CD4-positive, alpha-beta T cell treated with Interleukin-21 for 1 hour (primary cell): ENCODE data around the gene UBE2M.
"Not testable (repeated sequence)": the region's sequence is repeated elsewhere in the genome, so short reads cannot be mapped to it uniquely, and the experiment has no call there.

Experiments
- DNase-seq: peaks from one replicate; pipeline ENCODE4 v3.0.0-alpha.2; 2020

UBE2M gene

DNA sequence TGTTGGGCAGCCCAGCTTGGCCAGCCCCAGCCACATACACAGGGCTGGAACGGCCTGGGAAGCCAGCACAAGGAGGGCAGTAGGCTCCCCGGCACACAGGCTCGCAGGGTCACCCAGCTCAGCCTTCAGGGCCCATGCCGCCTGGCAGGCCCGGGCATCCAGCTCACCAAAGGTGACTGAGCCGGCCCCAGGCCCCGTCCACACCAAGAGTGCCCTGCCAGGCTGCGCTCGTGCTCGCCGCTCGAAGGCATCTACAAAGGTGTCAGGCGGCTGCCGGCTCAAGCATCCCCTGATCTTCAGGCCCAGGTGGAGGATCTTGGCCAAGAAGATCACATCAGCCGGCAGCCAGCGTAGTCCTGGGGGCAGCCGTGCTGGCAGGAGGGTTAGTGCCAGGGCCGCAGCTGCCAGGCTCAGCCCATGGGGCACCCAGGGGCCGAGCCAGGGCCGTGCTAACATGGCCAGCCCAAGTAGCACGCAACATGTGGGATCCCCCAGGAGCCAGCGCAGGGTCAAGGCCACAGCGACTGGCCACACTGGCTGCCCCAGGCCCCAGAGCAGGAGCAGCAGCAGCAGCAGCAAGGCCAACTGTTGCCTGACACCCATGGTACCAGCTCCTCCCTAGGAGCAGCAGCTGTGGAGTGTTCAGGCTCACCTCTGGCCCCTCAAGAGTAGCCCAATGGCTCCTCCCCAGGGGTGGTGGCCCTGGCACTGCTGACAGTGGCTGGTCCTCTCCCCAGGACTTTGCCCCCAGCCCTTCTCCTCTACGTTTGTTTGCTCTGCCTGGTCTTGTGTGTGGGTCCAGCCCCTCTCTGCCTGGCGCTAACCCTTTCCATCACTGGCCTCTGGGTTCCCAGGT lies 46.8 kb downstream of the UBE2M start, which contains the start of gene SLC27A5:
SLC27A5 (minus strand) TSS at position 640 of the 856 bp plus-strand sequence; CDS start at position 603, 37 bp downstream.
- no peak for DNase-seq

DNA sequence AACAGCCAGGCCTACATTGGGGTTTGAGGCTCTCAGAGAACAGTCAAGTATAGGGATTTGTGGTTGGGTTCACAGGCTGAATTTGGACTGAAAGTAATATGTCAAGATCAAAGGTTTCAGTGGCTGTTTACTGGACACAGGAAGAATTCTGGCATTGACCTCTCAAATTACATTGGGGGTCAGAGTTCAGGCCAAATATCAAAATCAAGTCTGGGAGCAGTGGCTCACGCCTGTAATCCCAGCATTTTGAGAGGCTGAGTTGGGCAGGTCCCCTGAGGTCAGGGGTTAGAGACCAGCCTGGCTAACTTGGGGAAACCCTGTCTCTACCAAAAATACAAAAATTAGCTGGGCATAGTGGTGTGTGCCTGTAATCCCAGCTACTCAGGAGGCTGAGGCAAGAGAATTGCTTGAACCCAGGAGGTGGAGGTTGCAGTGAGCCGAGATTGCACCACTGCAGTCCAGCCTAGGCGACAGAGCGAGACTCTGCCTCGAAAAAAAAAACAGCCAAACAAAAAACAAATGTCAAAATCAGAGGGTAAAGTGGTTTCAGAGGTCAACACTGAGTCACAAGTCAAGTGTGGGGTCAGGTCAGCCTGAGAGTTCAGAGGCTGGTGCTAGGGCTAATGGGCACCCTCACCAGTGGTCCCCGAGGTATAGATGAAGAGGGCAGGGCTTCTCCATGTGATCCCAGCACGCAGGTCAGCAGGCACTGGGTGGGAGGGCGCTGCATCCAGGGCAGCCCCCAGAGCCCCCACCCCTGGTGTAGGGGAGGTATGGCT lies 48.1 kb downstream of the UBE2M start:
- DNase-seq = no peak

DNA sequence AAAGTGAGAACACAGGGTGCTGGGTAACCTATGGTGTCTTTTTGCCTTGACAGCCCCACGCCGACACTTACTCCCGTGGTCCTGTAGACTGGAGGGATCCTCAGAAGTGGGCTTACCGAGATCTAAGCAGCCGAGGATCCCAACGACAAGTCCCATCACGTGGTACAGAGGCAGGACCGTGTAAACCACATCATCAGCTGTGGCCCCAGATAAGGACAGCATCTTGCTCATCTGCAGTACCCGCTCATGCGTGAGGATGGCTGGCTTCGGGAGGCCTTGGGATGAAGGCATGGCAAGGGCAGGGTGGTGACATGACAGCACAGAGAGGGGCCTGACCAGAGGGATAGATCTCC lies 48.7 kb downstream of the UBE2M start:
- no peak for DNase-seq

DNA sequence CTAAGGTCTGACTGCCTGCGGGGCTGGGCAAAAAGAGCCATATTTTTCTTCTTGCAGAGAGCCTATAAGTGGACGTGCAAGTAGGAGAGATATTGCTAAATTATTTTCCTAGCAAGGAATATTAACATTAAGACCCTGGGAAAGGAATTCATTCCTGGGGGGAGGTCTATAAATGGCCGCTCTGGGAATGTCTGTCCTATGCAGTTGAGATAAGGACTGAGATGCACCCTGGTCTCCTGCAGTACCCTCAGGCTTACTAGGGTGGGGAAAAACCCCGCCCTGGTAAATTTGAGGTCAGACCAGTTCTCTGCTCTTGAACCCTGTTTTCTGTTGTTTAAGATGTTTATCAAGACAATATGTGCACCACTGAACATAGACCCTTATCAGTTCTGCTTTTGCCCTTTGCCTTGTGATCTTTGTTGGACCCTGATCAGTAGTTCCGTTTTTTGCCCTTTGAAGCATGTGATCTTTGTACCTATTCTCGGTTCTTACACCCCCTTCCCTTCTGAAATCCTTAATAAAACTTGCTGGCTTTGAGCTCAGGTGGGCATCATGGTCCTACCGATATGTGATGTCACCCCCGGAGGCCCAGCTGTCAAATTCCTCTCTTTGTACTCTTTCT lies 50.7 kb downstream of the UBE2M start:
- not testable (repeated sequence) for DNase-seq
